ENCODE results near the gene GNG12.
"Not testable (repeated sequence)": the region's sequence is repeated elsewhere in the genome, so short reads cannot be mapped to it uniquely, and the experiment has no call there.

GNG12 gene

GRCh38 chr1:67730312-67730711 is 103.0 kb downstream of the GNG12 start:
- not testable (repeated sequence) for DNase-seq

- no peak for DNase-seq
These were observed 103.4 kb downstream of the GNG12 start for GRCh38 chr1:67729872-67730271.

GRCh38 chr1:67726224-67726623 is 107.0 kb downstream of the GNG12 start:
- peak; percentile 20 to 65 (median 44) for DNase-seq

- DNase-seq: no peak
These were observed 108.2 kb downstream of the GNG12 start for GRCh38 chr1:67724928-67725560.

- DNase-seq: peak; percentile 26 to 77 (median 55)
These were observed 109.6 kb downstream of the GNG12 start for GRCh38 chr1:67723620-67724019.

- DNase-seq: no peak
These were observed 110.1 kb downstream of the GNG12 start for GRCh38 chr1:67723126-67723525.

GRCh38 chr1:67722292-67722944 is 110.8 kb downstream of the GNG12 start:
- no peak for DNase-seq

- DNase-seq: no peak
These were observed 111.5 kb downstream of the GNG12 start for GRCh38 chr1:67721650-67722291.

- no peak for DNase-seq
These were observed 112.2 kb downstream of the GNG12 start for GRCh38 chr1:67721112-67721511.

GRCh38 chr1:67719329-67720196 is 113.7 kb downstream of the GNG12 start:
- DNase-seq: no peak

- DNase-seq: no peak
These were observed 115.4 kb downstream of the GNG12 start for GRCh38 chr1:67717876-67718275.

- DNase-seq: no peak
These were observed 116.5 kb downstream of the GNG12 start for GRCh38 chr1:67716800-67717199.

- DNase-seq: no peak
These were observed 117.4 kb downstream of the GNG12 start for GRCh38 chr1:67715819-67716218.

- no peak for DNase-seq
These were observed 120.0 kb downstream of the GNG12 start for GRCh38 chr1:67713057-67713846.

GRCh38 chr1:67711855-67712212 is 121.4 kb downstream of the GNG12 start:
- no peak for DNase-seq

GRCh38 chr1:67711158-67711854 is 122.0 kb downstream of the GNG12 start:
- DNase-seq: no peak

- DNase-seq: no peak
These were observed 122.8 kb downstream of the GNG12 start for GRCh38 chr1:67710417-67710816.

- no peak for DNase-seq
These were observed 124.7 kb downstream of the GNG12 start for GRCh38 chr1:67708606-67709005.

- no peak for DNase-seq
These were observed 127.4 kb downstream of the GNG12 start for GRCh38 chr1:67705735-67706453.

GRCh38 chr1:67704351-67704750 is 128.9 kb downstream of the GNG12 start:
- no peak for DNase-seq

GRCh38 chr1:67701876-67702275 is 131.4 kb downstream of the GNG12 start:
- no peak for DNase-seq

Measured in suppressor macrophage (primary cell).